NCI-H748 (cell line): ENCODE measurements around the gene SNX18.
A peak's percentile ranks its signal among the peaks of the same experiment; 100 is the strongest.
"Not testable (repeated sequence)": the region's sequence is repeated elsewhere in the genome, so short reads cannot be mapped to it uniquely, and the experiment has no call there.

Experiments
- DNase-seq: peaks from one replicate; lab custom pipeline; 2025; ENCODE audit not compliant: unreplicated experiment; lab: John Stamatoyannopoulos, UW

SNX18 gene, protein sequence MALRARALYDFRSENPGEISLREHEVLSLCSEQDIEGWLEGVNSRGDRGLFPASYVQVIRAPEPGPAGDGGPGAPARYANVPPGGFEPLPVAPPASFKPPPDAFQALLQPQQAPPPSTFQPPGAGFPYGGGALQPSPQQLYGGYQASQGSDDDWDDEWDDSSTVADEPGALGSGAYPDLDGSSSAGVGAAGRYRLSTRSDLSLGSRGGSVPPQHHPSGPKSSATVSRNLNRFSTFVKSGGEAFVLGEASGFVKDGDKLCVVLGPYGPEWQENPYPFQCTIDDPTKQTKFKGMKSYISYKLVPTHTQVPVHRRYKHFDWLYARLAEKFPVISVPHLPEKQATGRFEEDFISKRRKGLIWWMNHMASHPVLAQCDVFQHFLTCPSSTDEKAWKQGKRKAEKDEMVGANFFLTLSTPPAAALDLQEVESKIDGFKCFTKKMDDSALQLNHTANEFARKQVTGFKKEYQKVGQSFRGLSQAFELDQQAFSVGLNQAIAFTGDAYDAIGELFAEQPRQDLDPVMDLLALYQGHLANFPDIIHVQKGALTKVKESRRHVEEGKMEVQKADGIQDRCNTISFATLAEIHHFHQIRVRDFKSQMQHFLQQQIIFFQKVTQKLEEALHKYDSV

DNA sequence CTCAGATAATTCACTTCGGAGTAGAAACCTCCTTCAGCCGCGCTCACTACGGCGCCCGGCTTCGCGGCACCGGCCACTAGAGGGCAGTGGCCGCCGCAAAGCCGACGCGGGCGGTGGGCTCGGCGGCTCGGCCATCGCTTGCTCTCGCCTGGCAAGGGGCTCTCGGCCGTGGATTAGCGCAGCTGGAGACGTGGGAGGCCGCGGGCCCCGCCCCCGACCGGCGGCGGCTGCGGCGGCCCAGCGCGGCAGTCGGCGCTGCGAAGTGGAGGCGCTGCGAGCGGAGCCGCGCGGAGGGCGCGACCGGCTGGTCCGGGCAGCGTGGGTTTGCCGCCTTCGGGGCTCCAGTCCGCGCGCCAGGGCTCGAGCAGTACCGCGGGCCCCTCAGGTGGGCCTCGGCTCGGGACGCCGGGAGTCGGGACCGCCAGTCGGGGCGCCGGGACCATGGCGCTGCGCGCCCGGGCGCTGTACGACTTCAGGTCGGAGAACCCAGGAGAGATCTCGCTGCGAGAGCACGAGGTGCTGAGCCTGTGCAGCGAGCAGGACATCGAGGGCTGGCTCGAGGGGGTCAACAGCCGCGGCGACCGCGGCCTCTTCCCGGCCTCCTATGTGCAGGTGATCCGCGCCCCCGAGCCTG, at the start of gene SNX18:
Gene SNX18 (plus strand): TSS at position 248 of the 634 bp plus-strand sequence. CDS start 194 bp downstream, at position 442.
- DNase-seq = peak; percentile 94

DNA sequence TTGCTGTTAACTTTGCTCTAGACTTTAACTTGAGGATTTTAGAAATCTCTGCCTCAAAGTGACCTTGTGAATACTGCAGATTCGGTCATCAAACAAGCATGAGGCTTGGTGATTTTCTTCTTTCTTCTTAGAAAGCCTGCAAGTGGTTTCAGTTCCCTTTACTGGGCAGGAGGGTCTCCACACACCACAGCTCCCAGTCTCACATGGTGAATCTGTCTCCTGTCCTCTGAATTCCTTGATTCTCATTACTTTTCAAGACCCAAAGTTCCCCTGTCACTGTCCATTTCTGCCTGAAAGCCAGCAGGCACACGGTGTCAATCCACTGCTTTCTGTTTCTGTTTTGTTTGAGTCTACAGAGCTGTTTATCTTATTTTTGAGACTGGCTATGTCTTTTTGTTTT, 47.9 kb upstream of the SNX18 start:
- DNase-seq = no peak

DNA sequence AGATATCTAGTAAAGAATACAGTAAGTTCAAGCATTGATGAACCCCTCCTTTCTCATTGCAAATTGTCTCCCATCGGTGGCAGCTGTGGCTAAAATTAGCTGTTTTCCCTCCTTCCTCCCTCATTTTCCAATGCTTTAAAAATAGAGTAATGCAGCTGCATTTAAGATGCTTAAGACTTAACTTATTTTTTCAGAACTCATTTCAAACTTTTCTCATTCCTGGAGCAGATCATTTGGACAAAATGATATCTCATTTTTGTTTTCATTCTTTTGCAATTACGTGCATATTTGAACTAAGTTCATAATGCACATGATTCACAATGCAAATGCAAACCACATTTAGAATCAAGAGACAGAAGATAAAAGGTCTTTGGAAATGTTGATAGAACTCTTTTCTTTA, 47.4 kb upstream of the SNX18 start:
- no peak for DNase-seq

DNA sequence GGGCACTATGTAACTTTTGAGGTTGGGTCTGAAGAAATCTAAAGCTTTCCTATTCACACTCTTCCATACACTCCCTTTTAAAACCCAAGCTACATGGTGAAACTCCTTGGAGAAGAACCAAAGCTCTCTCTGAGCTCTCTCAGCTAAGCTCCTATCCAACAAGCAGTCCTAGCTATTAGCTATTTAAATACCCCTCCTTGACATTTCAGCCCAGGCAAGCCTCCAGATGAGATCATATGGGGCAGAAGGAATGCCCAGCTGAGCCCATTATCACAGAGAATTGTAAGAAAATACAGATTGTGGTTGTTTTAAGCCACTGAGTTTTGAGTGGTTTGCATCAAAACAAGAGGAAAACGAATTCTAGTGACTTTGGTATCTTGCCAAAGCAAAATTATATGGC, 46.9 kb upstream of the SNX18 start:
- no peak for DNase-seq

DNA sequence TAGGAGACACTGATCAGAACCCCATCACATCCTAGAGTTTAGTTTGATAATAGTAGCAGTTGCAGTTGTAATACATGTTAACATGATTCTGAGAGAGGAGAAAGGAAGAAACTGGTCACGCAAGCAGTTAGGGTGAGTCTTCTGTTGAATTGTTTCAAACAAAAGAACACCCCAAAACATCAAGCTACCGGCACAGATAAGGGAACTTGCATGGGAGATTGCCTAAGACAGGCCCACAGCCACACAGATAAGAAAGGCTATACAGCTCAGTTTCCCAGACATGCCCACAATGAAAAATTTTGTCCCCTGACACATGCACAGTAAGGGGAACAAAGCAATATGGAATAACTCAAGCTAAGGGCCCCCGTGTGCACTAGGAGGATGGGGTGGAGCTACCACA, 46.2 kb upstream of the SNX18 start:
- no peak for DNase-seq

DNA sequence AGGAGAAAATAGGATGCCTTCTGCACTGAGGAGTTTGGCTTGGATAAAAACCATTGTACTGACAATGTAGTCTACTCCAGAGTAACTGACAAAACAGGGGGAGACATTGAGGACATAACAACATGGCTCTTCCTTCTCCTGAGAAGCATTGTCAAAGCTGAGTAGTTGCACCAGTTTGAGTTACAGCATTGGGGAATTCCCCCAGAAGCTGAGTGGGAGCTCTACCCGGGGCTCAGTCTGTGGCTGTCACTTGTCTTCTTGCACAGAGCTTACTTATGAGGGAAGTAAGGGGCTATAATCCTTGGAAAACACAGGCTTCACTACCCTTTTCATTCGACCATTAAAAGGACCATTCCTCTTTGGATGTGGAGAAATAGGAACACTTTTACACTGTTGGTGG, 40.9 kb upstream of the SNX18 start:
- DNase-seq = no peak

DNA sequence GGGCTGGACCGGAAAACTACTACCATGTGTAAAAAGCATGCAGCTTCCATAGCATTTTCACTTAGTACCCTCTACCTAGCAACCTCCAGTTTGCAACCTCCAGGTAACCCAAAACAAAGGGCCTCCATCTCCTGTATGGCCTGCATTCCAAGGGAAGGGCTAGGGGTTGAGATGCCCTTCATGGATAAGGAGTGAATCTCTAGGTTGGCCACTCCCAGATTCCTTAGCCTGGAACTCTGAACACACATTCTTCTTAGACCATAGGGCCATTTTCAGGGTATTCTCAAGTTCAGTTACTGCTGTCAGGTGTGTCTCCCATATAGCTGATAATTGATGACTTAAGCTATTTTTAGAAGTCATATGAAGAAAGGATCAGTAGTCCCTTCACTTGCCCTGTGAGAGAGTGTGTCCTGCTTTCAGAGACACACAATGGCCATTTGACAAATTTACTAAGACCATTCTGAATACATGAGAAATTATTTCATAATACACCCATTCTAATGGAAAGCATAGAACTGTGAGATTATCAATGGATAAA, 39.5 kb upstream of the SNX18 start:
- no peak for DNase-seq

DNA sequence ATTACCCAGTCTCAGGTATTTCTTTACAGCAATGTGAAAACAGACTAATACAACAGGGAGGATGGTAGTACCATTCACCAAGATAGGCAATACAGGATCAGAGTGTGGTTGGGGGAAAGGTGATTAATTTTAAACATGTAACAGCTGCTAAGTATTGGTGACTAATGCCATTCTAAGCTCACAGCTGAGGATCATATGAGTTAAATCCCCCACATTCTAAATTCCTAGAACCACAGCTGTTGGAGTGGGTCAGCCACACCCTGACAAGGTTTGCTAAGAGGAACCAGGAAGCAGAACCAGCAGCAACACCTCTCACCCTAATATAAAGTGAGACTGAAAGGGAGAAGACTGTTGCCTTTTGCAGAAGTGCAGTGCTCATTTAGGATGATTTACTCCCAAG, 37.3 kb upstream of the SNX18 start:
- no peak for DNase-seq

DNA sequence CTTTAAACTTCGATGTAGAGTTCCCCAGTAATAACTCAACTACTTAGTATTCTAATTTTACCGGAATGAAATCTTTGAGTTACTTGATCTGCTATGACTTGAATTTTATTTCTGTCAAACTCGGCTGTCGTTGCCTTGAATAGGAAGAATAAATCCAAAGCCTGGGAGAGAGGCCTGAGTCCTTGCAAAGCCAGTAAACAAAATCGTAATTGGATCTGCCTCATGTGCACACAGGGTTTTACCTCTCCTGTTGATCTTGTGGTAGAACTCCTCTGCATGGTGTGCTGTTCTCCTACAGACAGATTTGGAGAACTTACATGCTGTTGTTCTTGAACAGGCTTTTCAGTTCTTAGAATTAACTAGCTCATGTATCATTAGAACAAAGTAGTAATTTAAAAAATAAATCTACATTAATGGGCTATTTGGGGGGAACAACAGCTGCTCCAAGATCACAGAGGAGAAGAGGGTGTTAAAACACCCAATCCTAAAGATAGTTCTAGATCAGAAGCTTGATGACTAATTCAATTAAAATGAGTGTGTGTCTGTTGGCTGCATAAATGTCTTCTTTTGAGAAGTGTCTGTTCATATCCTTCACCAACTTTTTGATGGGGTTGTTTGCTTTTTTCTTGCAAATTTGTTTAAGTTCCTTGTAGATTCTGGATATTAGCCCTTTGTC, 33.2 kb upstream of the SNX18 start:
- DNase-seq = no peak

DNA sequence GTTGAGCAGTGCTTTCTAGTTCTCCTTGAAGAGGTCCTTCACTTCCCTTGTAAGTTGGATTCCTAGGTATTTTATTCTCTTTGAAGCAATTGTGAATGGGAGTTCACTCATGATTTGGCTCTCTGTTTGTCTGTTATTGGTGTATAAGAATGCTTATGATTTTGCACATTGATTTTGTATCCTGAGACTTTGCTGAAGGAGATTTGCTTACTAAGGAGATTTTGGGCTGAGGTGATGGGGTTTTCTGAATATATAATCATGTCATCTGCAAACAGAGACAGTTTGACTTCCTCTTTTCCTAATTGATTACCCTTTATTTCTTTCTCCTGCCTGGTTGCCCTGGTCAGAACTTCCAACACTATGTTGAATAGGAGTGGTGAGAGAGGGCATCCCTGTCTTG, 31.9 kb upstream of the SNX18 start:
- DNase-seq = not testable (repeated sequence)

DNA sequence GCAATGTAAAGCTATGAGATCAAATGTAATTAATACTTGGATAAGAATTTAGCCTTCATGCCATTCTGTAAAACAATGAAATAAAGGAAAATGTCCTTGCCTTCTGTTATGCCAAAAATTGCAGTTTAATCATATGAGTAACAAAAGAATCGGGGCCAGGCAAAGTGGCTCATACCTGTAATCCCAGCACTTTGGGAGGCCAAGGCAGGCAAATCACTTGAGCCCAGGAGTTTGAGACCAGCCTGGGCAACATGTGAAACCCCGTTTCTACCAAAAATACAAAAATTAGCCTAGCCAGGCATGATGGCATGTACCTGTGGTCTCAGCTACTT, 27.9 kb upstream of the SNX18 start:
- DNase-seq = not testable (repeated sequence)

DNA sequence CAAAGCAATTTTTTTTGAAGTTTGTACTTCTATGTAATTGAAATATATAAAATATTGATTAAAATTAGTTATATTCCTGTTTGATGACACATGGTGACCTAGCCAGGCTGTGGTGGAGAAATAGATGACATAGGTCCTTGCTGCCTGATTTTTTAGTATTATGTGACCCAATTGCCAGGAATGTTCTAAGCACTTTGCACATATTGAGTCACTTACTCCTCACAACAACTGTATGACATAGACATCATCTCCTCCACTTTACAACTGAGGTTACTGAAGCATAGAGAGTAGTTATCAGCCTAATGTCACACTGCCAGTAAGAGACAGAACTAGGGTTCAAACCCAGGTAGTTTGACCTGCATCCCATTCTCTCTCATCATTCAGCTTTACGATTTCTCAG, 26.2 kb upstream of the SNX18 start:
- no peak for DNase-seq

DNA sequence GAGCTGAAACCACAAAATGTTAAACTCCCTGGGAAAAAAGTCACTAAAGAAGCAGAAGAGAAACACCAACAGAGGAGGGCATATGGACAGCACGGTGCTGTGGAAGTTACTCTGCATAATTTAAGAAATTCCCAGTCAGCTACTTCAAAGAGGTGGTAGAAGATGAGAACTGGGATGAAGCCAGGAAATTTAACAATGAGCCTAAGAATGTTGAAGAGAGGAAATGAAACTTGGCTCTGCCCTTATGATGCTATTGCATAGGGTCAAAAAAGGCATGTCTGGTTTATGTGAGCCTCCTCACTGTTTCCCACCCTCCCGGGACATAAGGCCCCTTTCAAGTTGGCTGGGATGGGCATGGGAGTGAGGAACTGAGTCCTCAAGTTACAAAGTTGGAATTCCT, 25.4 kb upstream of the SNX18 start:
- DNase-seq = no peak

DNA sequence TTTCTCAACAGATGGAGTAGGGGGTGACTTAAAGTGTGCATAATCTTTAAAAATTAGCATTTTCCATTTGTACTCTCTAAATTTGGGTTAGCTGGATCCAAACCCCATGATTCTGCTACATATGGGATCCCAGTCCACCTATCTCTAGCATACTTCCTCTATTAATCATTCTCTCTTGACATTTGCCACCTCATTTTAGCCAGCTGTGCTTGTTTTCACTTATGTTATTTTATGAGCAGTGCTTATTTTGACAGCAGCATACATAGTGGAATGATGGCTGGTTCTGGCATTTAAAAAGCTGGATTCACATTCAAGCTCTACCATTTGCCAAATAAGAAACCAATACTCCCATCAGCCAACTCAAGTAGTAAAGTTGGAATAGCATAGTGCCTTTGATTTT, 22.5 kb upstream of the SNX18 start:
- DNase-seq = no peak

DNA sequence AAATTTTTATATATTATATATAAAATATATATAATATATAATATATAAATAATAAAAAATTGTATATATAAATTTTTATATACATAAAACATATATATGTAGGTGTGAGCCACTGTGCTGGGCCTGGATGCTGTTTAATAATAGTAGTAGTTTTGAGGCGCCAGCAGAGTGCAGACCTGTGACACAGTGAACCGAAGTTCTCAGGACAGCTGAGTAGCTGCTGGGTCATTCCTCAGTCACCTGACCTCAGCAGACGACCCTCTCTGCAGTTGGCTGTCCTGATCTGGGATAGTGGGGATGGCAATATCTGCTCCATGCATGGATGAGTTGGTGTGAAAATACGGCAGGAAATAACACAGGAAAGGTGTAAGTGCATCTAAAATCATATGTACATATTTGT, 3.3 kb upstream of the SNX18 start:
- peak; percentile 22 for DNase-seq

DNA sequence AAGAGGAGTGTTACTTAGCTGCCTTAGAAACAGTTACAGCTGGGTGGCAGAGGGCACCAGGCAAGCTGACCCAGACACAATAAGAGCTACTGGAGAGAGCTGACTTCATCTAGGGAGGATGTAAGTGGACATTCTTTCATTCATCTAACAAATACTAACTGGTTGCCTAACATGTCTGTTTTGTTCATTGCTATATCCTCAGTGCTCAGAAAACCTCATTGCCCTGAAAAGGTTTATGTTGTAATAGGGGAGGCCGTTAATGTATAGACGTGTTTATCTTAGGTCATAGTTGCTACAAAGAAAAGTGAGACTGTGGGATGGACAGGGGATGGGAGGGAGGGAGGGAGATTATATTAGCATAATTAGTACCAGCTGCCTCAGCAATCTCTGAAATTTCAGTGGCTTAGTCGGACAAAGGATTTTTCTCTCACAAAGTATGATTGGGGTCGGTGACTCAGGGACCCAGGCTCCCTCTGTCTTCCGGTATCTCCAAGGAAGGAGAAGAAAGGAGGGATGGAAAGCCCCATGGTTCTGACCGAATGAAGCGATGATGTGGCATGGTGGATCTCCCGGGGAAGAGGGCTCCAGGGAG, 2.6 kb upstream of the SNX18 start:
- peak; percentile 33 for DNase-seq

DNA sequence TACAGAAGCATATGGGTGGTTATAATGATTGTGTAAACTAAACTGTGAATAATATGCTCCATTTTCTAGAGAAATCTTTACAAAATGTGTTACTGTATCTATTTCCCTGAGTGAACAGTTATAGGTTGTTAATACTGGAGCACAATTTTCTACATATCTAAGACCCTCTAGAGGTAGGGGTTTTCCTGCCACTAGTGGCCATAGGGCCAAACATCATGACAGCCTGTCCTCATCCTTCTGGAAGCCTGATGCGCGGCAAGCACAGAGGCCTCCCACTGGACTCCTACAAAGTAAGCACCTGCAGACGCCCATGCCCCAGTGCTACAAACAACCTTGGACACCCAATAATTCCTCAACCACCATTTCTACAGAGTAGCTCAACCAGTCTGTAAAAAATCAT, 1.9 kb upstream of the SNX18 start:
- no peak for DNase-seq

DNA sequence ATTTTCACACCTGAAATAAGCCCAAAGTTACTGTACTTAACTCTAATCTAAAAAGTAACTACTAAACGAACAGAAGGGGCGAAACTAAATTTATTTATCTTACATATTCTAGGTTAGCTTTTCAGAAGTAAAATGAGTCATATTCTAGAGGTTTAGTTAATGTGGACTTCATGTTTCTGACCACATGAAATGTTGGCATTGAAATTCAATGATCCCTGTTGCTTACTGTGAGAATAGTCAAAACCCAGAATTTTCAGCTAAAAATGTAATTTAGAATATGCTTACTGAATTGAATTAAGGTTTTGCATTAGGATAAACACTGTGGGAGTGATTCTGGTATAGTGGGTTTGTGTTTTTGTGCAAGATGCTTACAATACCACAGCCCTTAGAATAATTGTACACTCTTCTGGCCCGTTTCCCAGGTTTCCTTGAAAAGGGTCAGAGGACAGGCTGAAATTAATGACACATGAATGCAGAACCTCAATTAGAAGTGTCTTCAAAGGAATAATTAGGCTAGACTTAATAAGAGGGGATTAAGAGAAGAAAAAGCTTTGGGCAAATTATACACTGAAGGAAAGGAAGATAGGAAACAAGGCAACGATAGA, 1.4 kb upstream of the SNX18 start:
- peak; percentile 66 for DNase-seq

DNA sequence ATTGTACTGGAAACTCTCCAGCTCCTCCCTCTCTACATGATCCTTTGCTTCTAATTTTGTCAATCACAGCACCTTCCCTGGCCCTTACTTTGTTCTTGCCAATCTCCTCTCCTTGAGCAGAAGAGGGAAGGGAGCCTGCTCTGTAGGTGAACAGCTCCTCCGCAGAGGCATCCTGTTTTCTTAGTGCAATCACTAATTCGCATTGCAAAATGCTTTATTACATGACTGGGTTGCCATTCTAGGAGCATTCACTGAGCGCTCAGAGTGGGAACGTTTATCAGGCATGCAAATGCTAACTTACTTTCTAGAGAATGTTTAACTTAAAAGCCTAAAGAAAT, 416 bp upstream of the SNX18 start:
- peak; percentile 58 for DNase-seq

DNA sequence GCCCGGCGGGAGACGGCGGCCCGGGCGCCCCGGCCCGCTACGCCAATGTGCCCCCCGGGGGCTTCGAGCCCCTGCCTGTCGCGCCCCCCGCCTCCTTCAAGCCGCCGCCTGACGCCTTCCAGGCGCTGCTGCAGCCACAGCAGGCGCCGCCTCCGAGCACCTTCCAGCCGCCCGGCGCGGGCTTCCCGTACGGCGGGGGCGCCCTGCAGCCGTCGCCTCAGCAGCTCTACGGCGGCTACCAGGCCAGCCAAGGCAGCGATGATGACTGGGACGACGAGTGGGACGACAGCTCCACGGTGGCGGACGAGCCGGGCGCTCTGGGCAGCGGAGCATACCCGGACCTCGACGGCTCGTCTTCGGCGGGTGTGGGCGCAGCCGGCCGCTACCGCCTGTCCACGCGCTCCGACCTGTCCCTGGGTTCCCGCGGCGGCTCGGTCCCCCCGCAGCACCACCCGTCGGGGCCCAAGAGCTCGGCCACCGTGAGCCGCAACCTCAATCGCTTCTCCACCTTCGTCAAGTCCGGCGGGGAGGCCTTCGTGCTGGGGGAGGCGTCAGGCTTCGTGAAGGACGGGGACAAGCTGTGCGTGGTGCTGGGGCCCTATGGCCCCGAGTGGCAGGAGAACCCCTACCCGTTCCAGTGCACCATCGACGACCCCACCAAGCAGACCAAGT, 723 bp downstream of the SNX18 start:
- peak; percentile 71 for DNase-seq
